ENCODE results near the gene KBTBD8. TPM values are rescaled to one million over a fixed set of nuclear protein-coding genes. Genes with fewer than 3 reads are reported as not detected.

KBTBD8 gene
- total RNA-seq, 1 donor = 9.8 TPM

GRCh38 chr3:67005974-67006373 lies 7.9 kb downstream of the KBTBD8 start:
- DNase-seq (ENCODE audit: low read depth) = no peak
- H3K4me3 ChIP-seq (ENCODE audit: low read depth, low read length) = no peak overlapping the region
- no peak for TF ChIP-seq CTCF (IDR thresholded peaks at IDR 0.05; ENCODE audit: insufficient read depth, low read length)

GRCh38 chr3:67006460-67006859 lies 8.4 kb downstream of the KBTBD8 start:
- peak; percentile 84 for DNase-seq (ENCODE audit: low read depth)
- no peak for TF ChIP-seq CTCF (IDR thresholded peaks at IDR 0.05; ENCODE audit: insufficient read depth, low read length)
- no peak overlapping the region for H3K4me3 ChIP-seq (ENCODE audit: low read depth, low read length)

GRCh38 chr3:67008388-67008787 lies 10.3 kb downstream of the KBTBD8 start:
- TF ChIP-seq CTCF (IDR thresholded peaks at IDR 0.05; ENCODE audit: insufficient read depth, low read length) = no peak
- no peak for DNase-seq (ENCODE audit: low read depth)

GRCh38 chr3:67009716-67010115 lies 11.6 kb downstream of the KBTBD8 start:
- no peak for DNase-seq (ENCODE audit: low read depth)
- no peak for TF ChIP-seq CTCF (IDR thresholded peaks at IDR 0.05; ENCODE audit: insufficient read depth, low read length)
- no peak overlapping the region for H3K4me3 ChIP-seq (ENCODE audit: low read depth, low read length)

More at GRCh38 chr3:67008388-67008787, 10.3 kb downstream of the KBTBD8 start:
- no peak overlapping the region for H3K4me3 ChIP-seq (ENCODE audit: low read depth, low read length)

GRCh38 chr3:67011414-67012131 lies 13.5 kb downstream of the KBTBD8 start:
- H3K4me3 ChIP-seq (ENCODE audit: low read depth, low read length) = no peak overlapping the region
- TF ChIP-seq CTCF (IDR thresholded peaks at IDR 0.05; ENCODE audit: insufficient read depth, low read length) = no peak
- no peak for DNase-seq (ENCODE audit: low read depth)

- no peak overlapping the region for H3K4me3 ChIP-seq (ENCODE audit: low read depth, low read length)
- DNase-seq (ENCODE audit: low read depth) = no peak
- no peak for TF ChIP-seq CTCF (IDR thresholded peaks at IDR 0.05; ENCODE audit: insufficient read depth, low read length)
These were observed 14.5 kb downstream of the KBTBD8 start for GRCh38 chr3:67012564-67012963.
